IPS-20b (cell line): ENCODE data around the gene ZNF532.
"Not testable (repeated sequence)": the region's sequence is repeated elsewhere in the genome, so short reads cannot be mapped to it uniquely, and the experiment has no call there.

Experiments used
- H3K27ac ChIP-seq: one replicate; pipeline ENCODE4 v1.5.1; 2013; ENCODE audit warnings: low read length
- H3K27me3 ChIP-seq: 2 replicates; pipeline ENCODE4 v1.6.1; 2013; ENCODE audit warnings: mild to moderate bottlenecking, low read length, inconsistent platforms; ENCODE audit not compliant: insufficient read depth
- H3K36me3 ChIP-seq: 2 replicates; pipeline ENCODE4 v1.6.1; 2013; ENCODE audit warnings: low read depth, mild to moderate bottlenecking, inconsistent platforms, low read length, moderate library complexity; ENCODE audit not compliant: insufficient read depth
- H3K4me1 ChIP-seq: 2 replicates; pipeline ENCODE4 v1.6.1; 2013; ENCODE audit warnings: mild to moderate bottlenecking, control low read depth, inconsistent platforms, low read length, moderate library complexity; ENCODE audit not compliant: insufficient read depth
- H3K4me3 ChIP-seq: 2 replicates; pipeline ENCODE4 v1.5.1; 2013; ENCODE audit warnings: mild to moderate bottlenecking, low read length, inconsistent platforms
- H3K9ac ChIP-seq: 2 replicates; pipeline ENCODE4 v1.6.1; 2013; ENCODE audit warnings: low read depth, mild to moderate bottlenecking, inconsistent platforms, low read length, moderate library complexity
- H3K9me3 ChIP-seq: 2 replicates; pipeline ENCODE4 v1.6.1; 2013; ENCODE audit warnings: mild to moderate bottlenecking, low read depth, low read length, inconsistent platforms; ENCODE audit not compliant: insufficient read depth

The ZNF532 gene

GRCh38 chr18:59025532-59025931 is 160.9 kb downstream of the ZNF532 start:
- H3K27me3 ChIP-seq, result not testable (repeated sequence)

DNA sequence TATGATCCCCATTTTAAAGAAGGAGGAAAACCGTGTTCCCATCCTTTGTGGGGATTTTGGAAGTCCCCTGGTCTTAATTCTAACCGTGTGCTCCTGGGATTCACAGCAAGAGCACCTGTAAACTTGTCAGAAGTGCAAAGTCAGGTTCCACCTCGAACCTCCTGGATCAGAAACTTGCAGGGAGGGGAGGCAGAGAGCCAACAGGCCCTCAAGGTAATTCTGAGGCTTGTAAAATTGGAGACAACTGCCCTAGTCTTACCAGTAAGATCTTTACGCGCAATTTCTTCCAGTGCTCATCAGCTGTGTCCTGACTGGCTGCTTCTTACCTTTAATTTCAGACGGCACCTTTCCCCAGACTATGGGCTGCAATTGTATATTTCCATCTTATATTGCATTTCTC is 161.7 kb downstream of the ZNF532 start:
- peaks cover 2% of the 10 kb centered on the region; the same call in 1 of the 2 replicates for H3K4me1 ChIP-seq
- no peak overlapping the region for H3K4me3 ChIP-seq
- no peak overlapping the region for H3K9ac ChIP-seq
- no peaks in the 10 kb centered on the region for H3K27me3 ChIP-seq
- H3K9me3 ChIP-seq, result no peaks in the 10 kb centered on the region
- no peak overlapping the region for H3K27ac ChIP-seq
- no peaks in the 10 kb centered on the region for H3K36me3 ChIP-seq

More at GRCh38 chr18:59025532-59025931, 160.9 kb downstream of the ZNF532 start:
- H3K27ac ChIP-seq, H3K4me1 ChIP-seq, H3K9me3 ChIP-seq, H3K4me3 ChIP-seq, H3K36me3 ChIP-seq, H3K9ac ChIP-seq: not testable (repeated sequence)

GRCh38 chr18:59026831-59027410 is 162.2 kb downstream of the ZNF532 start:
- H3K4me3 ChIP-seq, result no peak overlapping the region
- H3K4me1 ChIP-seq, result peaks cover 2% of the 10 kb centered on the region; the same call in 1 of the 2 replicates
- H3K36me3 ChIP-seq, result no peaks in the 10 kb centered on the region
- no peak overlapping the region for H3K9ac ChIP-seq
- H3K27ac ChIP-seq, result no peak overlapping the region
- no peaks in the 10 kb centered on the region for H3K27me3 ChIP-seq
- H3K9me3 ChIP-seq, result no peaks in the 10 kb centered on the region

- Histone ChIP-seq H3K9ac (no peak overlapping the region), H3K36me3 (no peaks in the 10 kb centered on the region), H3K9me3 (no peaks in the 10 kb centered on the region), H3K27me3 (no peaks in the 10 kb centered on the region), H3K4me3 (no peak overlapping the region), H3K27ac (no peak overlapping the region), H3K4me1 (peaks cover 2% of the 10 kb centered on the region; the same call in 1 of the 2 replicates)
Measured at GRCh38 chr18:59029663-59030429, 165.2 kb downstream of the ZNF532 start.

- H3K9ac ChIP-seq, result no peak overlapping the region
- peaks cover 2% of the 10 kb centered on the region; the same call in 1 of the 2 replicates for H3K4me1 ChIP-seq
- H3K36me3 ChIP-seq, result no peaks in the 10 kb centered on the region
- no peaks in the 10 kb centered on the region for H3K27me3 ChIP-seq
- no peak overlapping the region for H3K4me3 ChIP-seq
- H3K27ac ChIP-seq, result no peak overlapping the region
- H3K9me3 ChIP-seq, result no peaks in the 10 kb centered on the region
Measured at GRCh38 chr18:59032308-59032707, 167.6 kb downstream of the ZNF532 start.

DNA sequence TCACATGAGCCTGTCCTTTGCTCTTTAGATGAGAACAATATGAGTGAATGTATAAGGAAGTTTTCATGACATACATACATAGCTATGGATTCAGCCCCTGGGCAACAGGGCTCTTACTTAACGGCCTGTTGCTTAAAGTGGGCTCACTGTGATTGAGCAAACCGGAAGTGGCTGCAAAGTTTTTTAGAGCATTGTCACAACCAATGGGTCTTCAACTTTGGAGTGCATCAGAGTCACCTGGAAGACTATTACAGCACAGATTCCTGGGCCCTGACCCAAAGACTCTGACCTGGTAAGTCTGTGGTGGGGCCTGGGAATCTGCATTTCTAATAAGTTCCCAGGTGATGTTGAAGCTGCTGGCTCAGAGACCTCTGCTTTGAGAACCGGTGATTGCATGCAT is 168.7 kb downstream of the ZNF532 start:
- Histone ChIP-seq H3K4me3 (no peak overlapping the region), H3K27ac (no peak overlapping the region), H3K27me3 (no peaks in the 10 kb centered on the region), H3K9ac (no peak overlapping the region), H3K4me1 (peaks cover 2% of the 10 kb centered on the region; the same call in 1 of the 2 replicates), H3K9me3 (no peaks in the 10 kb centered on the region), H3K36me3 (no peaks in the 10 kb centered on the region)

DNA sequence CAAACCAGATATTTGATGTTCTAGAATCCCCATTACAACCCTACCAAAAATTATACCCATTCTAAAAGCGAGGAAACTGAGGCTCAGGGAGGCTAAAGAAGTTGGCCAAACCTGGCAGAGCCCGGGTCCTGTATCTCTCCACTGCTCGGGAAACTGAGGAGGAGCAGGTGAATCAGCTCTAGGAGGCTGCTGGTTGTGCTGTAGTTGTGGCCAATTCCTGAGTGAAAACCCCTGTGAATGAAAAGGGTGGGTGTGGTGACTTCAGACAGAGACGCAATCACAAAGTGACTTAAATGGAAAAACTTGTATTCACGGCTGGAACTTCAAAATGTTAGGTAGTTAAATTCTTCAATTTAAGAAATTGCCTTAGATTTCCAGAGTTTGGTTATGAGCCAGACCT is 169.3 kb downstream of the ZNF532 start:
- H3K4me1 ChIP-seq, result peaks cover 2% of the 10 kb centered on the region; the same call in 1 of the 2 replicates
- H3K4me3 ChIP-seq, result no peak overlapping the region
- no peaks in the 10 kb centered on the region for H3K9me3 ChIP-seq
- H3K9ac ChIP-seq, result no peak overlapping the region
- H3K27ac ChIP-seq, result no peak overlapping the region
- H3K27me3 ChIP-seq, result no peaks in the 10 kb centered on the region
- no peaks in the 10 kb centered on the region for H3K36me3 ChIP-seq

DNA sequence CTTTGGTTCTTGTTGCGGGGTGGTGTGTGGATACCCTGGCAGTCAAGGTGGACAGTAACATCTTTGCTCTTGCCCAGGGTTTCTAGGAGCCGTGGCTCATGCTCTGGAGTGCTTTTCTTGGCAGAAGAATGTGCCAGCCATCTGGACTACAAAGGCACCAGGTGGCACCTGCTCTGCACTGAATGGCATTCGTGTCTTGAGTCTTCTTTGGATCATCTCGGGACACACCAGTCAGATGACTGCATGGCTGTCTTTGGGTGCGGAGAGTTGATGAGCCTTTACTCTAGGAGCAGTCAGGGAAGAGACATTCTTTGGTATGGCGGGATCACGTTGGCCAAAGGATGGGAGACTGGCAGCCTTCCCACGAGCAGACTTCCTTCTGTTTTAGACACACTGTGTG is 170.9 kb downstream of the ZNF532 start:
- H3K27ac ChIP-seq, result no peak overlapping the region
- H3K36me3 ChIP-seq, result no peaks in the 10 kb centered on the region
- no peaks in the 10 kb centered on the region for H3K4me1 ChIP-seq
- no peaks in the 10 kb centered on the region for H3K9me3 ChIP-seq
- no peaks in the 10 kb centered on the region for H3K27me3 ChIP-seq
- no peak overlapping the region for H3K4me3 ChIP-seq
- H3K9ac ChIP-seq, result no peak overlapping the region
